NCI-H1105 treated with DMSO at 0.1 percent for 48 hours (cell line): ENCODE measurements around the gene RHOJ.
"Not testable (repeated sequence)": the region's sequence is repeated elsewhere in the genome, so short reads cannot be mapped to it uniquely, and the experiment has no call there.

Experiments used
- DNase-seq: peaks from one replicate; lab custom pipeline; 2025; lab: John Stamatoyannopoulos, UW

RHOJ gene

DNA sequence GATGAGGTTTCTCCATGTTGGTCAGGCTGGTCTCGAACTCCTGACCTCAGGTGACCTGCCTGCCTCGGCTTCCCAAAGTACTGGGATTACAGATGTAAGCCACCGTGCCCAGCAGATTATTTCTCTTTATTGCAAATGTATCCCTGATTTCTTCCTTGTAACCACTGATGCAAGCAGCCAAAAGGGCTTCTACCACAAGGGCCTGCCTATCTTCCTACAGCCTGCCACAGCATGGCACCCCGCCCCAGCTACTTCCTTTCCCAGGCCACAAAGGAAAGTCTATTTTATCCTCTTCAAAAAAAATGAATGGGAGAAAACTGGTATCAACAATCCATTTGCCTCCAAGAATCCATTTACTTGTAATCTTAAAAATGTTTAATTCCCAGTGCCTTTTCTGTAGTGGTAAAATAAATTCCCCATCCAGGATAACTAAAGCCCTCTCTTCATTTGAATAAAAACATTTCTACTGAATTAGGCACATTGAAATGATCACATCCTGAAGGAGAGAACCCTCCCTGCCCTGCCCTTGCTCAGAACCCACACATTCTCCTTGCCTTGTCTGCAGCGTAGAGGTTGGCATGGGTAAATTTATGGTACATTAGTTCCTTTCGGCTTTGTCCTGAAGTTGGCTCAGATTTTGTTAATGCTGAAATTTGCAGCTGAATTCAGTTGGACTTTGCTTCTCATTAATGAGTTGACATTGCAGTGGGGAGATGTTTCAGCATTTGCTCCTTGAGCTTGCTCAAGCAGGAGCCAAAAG lies 95.3 kb downstream of the RHOJ start:
- DNase-seq: no peak

DNA sequence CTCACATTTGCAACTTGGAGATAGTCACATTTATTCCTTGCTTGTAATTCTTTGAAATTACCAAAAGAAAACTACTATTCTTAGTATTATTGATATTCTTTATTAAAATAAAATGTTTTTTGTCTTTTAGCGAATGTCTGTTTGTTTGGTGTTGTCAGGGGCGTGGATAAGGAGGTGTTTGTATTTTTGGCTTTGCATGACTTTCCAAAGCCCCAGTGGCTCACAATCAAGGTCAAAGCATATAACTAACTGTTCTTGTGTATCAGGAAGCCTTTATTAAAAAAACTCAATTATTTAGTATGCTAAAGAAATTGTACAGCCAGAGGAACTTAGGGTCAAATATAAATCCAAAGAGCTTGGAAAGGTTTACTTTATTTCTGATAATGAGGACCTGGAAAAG lies 96.6 kb downstream of the RHOJ start:
- no peak for DNase-seq

DNA sequence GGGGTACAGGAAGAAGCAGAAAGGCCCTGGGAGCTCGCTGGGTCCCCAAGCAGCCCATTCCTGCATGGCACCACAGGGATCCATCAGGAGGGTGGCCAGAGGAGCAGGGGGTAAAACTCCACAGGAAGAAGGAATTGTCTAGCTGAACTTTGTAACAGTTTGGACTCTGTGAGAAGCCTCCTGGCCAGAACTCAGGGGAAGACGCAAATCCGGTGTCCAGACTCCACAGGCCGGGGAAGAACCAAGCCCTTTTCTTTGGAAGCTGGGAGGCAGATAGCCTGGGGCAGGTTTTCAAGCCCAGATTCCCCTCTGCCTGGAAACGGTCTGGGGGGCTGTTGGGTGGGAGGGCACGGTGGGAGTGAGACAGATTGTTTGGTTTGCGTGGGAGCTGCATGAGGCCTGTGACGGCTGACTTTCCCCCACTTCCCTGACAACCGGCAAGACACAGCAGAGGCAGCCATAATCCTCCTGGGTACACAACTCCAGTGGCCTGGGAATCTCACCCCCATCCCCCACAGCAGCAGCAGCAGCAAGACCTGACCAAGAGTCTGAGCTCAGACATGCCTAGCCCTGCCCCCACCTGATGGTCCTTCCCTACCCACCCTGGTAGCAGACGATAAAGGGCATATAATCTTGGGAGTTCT lies 97.8 kb downstream of the RHOJ start:
- no peak for DNase-seq

DNA sequence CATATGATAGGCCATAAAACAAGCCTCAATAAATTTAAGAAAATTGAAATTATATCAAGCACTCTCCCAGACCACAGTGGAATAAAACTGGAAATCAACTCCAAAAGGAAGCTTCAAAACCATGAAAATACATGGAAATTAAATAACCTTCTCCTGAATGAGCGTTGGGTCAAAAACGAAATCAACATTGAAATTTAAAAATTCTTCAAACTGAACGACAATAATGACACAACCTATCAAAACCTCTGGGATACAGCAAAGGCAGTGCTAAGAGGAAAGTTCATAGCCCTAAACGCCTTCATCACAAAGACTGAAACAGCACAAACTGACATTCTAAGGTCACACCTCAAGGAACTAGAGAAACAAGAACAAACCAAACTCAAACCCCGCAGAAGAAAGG lies 100.2 kb downstream of the RHOJ start:
- not testable (repeated sequence) for DNase-seq

DNA sequence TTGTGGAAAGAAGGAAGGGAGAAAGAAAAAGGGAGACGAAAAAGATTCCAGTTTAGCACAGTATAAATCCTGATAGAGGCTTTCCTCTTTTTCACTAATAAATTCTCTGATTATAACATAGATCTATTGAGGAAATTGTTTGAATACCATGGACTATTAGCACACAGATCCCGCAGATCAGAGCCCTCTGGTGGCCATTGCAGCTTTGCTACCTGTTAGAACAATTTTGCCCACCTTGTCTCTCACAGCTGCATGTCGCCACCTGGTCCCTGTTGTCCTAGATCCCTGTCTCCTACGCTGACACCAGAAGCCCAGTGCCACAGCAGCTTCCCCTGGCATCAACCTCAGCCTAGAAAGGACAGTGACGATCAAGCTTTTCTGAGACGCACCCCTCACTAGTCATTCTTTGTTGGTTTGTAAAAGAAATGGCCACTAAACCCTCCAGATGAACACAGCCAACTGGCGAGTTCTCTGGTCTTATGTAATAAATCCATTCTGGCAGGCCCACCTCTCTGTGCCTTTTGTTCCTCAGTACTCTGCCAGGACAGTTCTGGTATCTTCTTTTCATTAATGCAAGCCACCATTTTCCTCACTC lies 104.6 kb downstream of the RHOJ start:
- DNase-seq: peak; percentile 62

DNA sequence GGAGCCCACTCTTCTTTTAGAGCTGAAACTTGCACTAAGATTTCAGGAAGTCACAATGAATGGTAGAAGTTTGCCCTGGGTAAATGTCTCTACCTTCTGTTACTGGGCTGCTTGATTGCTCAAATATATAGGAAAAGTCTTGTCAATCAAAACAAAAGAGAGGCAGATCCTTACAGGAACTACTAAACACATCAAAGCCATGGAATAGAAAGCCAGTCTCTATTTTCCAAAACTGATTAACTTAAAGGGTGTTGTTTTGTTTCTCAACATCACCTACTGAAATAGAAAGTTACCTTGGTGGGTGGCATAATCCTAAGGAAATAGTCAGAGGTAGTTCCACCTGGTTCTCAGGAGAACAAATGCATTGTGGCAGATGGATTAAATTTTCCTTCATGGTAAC lies 114.6 kb downstream of the RHOJ start, which contains the start of gene GPHB5:
Gene GPHB5, minus strand, starts transcription at position 101 of the 400 bp plus-strand sequence. CDS start 1,086 bp downstream, outside the sequence.
- DNase-seq: no peak

DNA sequence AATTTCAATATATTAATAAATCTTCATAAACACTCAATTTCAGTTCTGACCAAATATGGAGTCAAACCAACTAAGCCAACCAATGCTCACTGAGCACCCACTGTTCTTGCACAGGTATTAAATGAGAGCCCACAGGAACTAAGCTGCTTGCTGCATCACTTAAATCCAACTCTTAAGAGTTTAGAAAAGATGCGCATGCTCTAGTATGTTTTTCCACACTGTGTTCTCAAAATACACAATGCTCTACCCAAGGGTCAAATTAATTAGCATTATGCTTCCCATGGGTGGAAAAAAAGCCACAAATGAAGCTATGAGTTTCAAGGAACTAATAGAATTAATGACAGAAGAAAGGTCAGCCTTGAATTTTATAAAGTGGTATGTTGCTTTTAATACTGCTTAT lies 118.2 kb downstream of the RHOJ start:
- DNase-seq: no peak

DNA sequence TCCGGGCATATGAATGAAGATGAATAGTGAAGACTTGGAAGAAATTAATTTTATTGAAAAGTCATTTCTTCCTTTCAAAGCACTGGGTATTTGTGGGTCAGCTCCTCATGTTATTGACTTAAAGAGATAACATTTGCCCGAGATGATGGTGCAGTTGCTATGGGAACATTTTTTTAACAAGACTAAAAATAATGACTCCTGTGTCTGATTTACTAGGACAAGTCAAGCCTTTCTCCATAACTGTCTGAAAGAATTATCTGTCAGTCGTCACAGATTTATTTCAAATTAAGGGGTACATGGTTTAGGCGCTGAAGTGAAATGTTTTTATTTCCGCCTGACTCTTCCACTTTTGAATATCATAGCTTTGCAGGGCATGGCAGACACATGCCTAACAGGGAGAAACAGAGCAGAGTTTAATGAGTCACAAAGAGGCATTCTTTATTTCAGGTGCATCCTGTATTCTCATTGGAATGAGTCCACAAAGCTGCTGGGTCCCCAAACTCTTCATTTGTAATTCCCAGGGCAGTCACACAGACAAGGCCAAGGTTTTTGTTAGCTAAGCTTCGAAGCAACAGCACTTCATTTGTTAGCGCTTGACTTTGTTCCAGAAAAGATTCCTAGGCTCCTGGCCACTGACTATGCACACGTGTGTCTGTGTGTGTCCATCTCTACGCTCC lies 118.8 kb downstream of the RHOJ start:
- no peak for DNase-seq

DNA sequence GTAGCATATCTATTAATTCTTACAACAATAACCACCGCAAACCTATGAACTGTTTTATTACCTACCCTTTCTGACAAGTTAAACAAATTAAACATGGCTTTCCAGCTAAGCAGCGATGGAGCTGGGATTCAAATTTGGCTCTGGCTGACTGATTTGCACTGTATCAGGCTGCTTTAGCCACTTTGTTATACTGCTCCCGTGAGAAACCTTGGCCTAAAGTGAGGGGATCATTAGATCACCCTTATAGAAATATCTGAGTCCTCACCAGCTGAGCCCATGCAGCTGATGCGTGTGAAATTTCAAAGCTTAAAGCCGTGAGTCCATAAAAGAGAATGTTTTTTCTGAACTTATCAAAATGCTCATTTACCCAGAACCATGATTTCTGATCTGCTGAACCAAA lies 122.6 kb downstream of the RHOJ start:
- DNase-seq: no peak

DNA sequence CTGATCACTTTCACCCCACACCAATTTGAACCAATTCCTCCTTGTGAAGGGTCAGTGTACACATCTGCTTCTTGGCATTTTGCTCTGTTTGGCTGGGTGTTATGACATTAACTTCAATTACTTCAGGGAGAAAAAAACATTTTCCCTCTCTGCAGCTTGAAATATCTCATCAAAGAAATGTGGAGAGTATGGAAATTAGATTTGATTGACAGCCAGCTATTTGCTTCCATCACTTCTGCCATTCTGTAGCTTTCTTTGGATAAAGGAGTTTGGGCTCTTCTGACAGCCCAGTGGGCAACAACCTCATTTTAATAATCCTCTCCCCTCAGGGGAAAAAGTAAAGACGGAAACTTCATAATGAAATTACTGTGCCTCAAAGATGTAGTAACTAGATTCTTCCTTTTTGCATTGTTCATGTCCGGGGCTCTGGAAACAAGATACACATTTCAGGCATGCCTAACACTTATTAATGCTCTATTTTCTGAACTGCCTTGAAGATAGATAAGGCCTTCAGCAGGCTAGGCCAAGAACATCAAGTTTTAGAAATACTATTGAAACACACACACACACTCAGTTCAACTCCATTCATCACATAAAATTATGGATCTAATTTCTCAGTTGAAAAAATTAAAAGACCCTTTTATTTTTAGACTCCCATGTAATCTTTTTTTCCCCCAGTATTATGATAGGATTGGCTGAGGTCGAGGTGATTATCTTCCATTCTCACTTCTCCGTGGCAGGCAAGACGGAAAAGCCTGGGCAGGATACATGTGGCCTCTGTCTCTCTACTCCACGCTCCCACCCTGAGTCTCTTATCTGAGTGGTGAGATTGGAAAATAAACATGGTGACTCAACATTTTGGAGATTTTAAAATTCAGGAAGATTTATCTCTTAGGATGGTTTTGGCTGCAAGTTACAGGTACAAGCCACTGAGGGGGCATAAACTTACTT lies 124.8 kb downstream of the RHOJ start:
- DNase-seq: no peak

DNA sequence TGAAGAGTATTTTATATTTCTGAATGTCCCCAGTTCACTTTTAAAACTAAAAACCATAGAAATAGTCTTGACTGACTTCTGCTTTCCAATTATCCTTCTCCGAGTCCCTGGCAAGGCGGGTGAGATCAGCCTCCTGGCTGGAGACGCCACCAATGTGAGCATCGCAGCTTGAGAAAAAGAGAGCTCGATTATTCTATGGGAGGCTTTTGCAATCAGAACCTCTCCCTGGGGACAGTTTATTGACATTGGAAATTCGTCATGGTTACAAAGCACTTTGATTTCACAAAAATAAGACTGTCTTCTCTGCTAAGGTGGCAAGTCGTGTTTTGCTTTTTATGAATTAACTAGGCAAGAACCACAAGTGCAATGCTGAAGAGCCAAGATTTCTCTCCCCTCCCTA lies 138.1 kb downstream of the RHOJ start:
- DNase-seq: no peak
